GM18861 (cell line): ENCODE data around the gene MSRB3.

ENCODE experiments used
- ATAC-seq: cut with Tn5 transposase; IDR thresholded peaks from one replicate; pipeline ENCODE4 v1.9.1; 2021; ENCODE audit not compliant: unreplicated experiment

The MSRB3 gene

DNA sequence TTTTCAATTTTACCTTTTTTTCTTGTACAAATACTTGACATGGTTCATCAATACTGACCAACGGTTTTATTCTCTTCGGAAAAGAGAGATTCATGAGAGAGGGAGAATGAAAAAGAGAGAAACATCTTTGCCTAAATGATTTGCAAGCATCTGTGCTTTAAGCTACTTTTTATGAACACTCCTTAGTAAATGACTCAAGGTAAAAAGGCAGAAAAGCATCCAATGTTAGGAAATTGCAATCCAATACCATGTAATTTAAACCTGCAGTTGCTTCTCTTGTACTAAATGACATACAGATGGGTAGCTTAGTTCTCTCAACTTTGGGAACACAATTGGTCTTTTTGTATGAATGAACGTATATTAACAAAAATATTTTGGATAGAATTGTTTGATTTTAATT lies 46.1 kb downstream of the MSRB3 start:
- no peak for ATAC-seq

DNA sequence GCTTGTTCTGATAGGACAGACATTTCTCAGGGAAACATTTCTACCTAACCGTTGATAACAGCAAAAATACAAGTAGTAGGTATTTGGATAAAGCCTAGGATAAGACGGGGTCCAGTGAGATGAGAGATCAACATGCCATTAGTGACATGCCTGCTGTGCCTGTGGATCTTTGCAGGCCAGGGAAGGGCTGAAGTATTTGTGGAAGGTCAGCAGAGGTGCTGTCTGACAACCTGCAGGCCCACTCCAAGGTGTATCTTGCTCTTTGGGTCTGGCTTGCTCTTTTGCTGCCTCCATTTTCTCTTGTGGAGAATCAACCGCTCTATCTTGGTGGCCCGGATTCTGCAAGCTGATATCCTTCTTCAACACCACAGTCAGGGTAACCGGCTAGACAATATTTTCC lies 46.7 kb downstream of the MSRB3 start:
- ATAC-seq, result no peak

DNA sequence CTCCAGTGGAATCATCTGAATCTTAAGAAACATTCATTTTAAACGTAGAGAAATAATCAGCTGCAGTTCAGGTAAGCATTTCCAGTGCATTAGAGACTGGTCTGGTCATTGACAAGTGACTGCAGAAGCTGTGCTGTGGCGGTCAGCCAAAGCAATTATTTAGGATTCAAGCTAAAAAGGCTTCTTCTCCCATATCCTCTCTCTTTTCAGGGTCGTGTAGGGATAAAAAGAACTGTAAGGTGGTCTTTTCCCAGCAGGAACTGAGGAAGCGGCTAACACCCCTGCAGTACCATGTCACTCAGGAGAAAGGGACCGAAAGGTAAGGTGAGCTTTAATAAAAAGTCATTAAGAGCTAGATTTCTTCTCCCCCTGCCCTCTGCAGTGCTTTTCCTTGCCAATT lies 48.1 kb downstream of the MSRB3 start:
- ATAC-seq, result no peak

DNA sequence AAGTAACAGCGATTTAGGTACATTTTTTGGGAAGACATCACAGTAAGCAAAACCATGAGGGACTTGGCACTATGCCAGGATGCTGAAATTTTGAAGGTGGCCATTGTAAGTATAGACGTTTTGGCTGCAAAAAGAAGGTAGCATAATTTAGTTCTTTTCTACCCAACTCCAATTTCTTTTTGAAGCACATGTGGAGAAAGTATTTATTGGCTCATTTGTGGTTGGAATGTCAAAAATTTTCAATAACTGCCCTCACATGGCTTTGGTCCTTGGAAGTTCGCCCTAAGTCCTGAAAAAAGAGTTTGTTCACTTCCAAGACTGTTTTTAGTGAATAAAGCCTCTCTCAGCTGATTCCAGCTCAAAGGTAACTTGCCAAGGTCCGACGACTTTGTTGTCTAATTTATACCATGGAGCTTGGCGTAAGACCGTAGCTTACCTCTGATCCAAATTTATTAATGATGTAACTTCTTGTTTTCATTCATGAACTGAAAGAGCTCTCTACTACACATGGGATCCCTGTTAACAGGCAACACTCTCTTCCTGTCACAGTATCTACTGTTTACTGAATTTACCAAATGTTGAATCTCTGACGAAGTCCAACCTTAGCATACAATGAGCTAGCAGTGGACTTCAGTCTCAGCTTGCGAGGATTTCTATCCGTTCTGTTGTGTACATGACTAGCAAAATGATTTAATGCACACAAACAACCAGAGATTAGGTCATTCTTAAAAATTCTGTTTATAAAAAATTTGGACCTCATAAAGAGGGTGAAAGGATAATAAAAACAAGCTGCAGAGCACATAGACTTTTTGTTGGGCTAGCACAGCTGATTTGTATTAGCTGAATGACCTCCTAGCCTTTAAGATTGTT lies 49.0 kb downstream of the MSRB3 start:
- no peak for ATAC-seq

DNA sequence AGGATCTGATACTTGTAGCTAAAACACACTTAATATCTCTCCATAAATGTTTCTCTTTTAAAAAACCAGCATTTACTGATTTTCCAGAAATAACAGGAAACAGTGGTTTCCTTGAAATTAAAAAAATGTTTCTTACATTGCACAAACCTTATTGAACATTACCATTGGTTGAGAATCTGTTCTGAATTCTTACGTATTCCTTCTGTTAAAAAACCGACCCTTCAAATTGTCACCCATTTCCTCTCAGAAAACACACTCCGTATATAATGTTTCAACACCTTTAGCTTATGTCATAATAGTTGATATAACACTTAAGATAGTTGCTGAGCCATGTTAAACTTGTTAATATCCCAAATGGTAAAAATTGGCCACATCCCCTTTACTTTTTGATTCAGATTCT lies 51.2 kb downstream of the MSRB3 start:
- no peak for ATAC-seq

DNA sequence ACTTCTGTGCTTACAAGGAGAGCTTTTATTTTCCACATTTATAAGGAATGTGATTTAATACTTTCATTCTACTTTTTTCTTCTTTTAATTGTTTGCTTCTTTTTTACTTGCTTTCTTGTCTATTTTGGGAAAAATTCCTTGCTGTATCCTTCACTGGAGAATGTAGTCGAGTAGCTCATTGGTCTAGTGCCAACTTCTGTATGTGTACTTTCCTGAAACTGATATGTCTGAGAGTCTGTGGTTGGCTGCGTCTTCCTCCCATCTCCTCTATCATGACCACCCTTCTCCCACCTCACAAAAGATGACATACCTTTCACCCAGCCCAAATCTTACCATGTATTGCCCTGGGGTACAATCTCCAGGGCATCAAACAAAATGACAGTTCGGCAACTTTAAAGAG lies 51.8 kb downstream of the MSRB3 start:
- ATAC-seq, result no peak

DNA sequence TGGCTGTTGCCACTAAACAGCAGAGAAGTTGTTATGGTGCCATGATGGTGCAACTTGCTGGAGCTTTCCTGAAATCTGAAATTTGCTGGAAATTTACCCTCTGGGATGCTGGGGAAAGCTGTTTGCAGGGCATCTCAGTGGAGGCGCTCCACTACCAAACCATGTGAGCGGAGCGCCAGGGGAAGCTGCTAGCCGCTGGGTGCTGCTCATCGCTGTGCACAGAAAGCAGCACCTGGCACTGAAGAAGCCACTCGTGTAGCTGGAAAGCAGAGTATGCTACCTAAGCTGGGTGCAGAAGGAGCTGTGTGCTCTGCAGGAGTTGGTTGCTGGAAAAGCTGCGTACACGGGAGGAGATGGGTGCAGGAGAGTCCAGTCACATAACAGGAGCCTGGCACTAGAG lies 53.0 kb downstream of the MSRB3 start:
- no peak for ATAC-seq

DNA sequence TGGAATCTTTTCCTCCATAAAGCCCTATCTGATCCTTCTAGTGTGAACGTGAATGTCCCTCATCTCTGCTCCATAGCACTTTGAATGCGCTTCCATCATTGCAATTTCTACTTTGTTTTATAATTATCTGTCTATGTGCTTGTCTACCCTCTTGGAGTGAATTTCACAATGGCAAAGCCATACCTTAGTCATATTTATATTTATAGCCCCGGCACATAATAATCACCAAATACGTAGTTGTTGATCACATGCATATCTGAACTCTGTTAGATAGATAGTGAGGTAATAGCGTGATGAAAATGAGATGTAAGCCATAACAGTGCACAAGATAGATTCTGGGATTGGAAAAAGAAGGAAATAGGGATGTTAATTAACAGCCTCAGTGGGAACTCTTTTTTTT lies 55.2 kb downstream of the MSRB3 start:
- no peak for ATAC-seq

DNA sequence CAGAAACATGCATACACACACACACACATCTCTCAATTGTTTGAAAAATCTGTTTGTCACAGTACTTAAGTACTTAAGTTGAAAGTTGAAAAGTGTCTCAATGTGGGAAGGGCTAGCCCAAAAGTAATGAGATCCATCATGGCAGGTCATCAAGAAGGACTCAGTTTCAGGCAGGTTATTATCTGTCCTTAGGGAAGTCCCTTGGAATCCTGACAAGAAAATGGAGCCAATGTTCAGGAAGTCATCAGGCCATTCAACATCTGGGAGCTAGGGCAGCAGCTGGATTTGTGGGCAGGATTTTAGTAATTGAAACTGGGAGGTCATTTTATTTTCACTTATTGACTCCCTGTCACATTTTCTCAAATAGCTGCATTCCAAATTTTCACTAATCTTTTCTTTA lies 56.0 kb downstream of the MSRB3 start:
- no peak for ATAC-seq

DNA sequence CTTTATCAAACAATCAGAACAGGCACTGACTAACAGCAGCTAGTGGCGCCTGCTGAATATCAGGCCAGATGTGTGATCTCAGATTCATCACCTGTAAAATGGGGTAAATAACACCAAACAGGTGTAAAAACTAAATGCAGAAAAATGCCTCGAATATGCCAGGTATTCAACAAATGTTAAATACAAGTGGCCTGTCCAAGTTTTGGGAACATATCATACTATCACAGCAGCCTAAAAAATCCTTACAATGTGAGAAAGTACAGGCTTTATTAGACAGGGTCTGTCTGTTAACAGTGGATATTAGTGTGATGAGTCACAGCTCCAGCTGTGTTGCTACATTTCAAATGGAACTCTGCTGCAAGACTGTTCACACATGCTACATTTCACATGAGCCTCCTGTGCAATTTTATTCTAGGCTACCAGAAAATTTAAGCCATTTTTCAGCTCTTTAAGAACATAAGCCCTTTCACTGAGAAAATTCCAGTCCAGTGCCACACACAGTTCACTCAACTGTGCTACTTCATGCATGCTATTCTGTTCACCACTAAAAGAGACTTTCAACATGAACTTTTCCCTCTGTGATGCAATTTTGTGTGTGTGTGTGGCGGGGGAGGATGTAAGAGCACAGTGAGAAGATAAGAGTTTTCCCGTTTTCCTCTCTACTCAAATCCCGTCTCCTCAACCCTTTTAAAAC lies 56.7 kb downstream of the MSRB3 start:
- ATAC-seq, result no peak

DNA sequence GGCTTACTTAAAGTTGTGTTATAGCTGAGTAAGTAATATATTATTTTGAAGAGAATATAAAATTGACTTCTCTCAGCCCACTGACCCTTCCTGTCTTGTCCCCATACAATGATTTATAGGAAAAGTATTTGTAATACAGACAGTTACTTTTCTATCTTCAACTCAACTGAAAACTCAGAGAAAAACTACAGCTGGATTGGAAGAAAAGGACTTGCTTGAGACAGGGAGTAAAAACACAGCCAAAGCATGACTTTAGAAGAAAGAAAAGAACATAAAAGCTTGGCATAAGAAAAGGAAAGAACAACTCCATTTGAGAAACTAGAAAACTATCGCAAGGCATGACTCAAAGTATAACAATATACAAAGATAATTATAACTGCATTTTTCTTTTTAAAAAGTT lies 57.5 kb downstream of the MSRB3 start:
- ATAC-seq, result no peak

DNA sequence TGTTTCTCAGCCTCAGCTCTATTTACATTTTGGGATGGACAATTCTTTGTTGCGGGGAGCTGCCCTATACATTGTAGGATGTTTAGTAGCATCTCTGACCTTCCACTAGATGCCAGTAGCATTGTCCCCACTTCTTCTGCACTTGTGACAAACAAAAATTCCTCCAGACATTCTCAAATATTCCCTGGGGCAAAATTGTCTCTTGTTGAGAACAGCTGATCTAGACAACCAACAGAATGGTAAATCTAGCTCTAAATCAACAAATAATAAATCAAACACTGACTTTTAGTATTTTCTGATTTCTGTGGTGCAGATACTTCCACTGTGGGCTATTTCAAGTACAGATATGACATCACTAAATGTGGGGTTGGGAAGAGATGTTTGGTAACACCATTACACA lies 60.7 kb downstream of the MSRB3 start:
- ATAC-seq, result no peak

DNA sequence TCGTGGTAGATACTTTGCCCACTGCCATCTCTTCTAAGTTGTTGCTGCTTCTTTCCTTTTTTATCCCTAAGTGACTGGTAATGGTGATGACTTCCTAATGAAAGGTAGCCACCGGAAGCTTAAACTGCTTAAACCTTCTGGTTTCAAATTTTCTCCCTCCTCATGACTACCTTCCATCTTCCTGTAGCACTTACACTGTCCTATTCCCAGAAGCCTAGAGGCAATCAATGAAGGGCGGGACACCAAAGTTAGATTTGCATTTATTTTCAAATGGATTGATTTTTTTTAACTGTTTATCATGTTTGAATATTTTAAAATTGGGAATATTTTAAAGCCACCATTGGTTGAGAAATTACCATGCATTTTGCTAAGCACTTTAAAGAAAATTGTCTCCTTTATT lies 64.7 kb downstream of the MSRB3 start:
- ATAC-seq, result no peak

DNA sequence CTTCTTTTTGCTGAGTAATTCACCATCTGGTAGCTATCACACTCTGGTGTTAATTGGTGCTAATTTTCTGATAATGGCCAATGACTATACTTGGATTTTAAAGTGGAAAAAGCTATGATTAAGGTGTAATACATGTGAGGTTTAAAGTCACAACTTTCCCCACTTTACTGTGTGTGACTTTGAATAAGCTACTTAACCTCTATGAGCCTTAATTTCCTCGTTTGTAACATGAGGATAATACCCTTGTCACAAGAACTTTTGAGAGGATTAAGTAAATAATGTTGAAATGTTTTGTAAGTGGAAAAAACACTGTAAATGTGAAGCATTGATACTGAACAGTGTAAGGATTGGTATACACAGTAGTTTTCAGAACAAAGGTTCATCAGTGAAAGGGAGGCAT lies 65.3 kb downstream of the MSRB3 start:
- ATAC-seq, result no peak

DNA sequence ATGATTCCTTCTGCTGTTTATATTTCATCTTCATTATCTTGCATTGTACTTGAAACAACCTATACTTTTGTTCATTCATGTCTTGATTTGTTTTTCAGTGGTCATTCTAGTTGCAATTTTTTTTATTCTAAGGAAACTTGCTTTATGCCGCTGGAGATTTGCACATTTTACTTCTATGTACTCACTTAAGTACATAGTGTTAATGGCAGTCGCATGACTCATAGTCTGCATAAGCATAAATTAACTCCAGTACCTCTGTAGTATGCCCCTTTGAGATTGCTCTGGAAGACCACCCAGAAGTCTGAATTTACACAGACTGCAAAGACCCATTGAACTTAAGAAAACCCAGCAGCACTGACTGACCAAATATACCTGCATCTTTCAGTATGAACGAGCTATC lies 77.0 kb downstream of the MSRB3 start:
- ATAC-seq, result no peak

DNA sequence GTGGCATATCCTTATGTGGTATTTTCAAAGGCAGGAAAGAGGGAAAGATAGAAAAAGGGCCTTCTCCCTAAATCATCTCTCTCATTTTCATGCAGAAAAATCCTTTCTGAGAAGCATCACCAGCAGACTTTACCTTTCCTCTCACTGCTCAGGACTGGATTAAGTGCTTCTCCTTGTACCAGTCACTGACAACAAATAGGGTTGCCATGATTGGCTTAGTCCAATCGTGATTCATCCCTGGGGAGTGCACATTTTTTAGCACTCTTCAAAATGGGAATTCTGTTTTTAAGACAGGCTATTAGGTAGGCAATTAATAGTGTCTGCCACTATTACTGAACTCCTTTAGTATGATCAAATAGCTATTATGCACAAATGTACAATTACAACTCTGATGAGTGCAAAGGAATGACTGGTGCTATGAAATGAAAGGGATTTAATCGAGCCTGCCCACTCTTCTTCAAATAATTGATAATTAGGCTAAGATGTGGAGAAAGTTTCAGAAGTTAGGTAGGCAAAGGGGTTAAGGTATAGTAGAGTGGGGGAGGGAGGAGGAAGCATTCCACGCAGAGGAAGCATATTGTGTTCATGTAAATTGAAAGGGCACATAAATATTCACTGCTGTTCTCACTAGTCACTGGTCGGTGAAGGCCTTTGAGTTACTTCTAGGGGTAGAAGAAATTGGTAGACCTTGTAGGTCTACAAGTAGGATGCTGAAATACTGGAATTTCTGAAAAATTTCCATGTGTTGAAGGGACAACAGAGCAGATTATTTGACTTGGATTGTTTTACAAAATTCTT lies 84.0 kb downstream of the MSRB3 start:
- ATAC-seq, result no peak

DNA sequence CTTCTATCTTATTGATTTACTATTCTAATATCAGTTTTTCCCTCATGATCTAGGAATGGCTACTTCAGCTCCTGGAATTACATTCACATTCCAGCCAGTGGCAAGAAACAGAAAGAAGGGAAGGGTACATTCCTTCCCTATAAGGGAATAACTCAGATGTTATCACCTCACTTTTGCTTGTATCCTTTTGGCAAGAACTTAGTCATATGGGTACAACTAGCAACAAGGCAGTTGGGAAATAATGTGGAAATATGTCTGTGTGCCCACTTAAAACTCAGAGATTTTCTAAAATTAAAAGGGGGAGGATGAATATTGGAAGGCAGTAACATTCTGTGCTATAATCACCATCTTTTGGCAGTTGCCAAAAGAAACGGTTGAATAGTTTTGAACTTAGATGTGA lies 85.6 kb downstream of the MSRB3 start:
- no peak for ATAC-seq

DNA sequence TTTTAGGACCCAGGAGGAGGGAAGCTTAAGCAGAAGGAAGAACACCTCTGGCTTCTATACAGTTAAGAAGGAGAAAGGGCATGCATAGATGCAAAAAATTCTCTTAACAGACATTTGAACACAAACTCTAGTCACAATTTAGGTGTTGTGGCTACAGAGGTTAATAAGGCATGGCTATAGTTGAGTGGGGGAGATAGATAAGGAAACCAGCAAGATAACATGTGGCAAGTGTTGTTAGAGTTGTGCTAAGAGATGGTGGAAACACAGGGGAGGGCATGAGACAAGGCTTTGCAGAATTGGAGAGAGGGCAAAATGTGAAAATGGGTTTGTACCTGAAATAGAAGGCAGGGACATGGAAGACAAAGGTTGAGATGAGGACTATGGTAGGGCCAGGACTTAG lies 88.9 kb downstream of the MSRB3 start:
- ATAC-seq, result no peak

DNA sequence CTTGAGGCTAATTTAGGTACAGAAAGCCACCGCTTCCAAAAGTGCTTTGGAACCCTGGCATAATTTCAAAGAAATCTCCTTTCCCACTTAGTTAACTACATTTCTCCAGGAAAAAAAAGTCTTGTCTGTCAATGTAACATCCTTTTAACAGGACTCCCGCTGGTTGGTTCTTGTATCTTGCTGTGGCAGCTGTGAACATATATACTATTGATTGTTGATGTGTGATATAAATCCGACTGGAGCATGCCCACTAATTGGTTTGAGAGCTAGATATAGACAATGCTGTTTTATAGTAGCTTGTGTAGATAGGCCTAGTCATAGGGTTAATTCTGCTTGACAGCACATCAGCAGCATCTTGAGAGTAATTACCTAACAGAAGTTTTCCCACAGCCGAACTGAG lies 89.6 kb downstream of the MSRB3 start:
- no peak for ATAC-seq

DNA sequence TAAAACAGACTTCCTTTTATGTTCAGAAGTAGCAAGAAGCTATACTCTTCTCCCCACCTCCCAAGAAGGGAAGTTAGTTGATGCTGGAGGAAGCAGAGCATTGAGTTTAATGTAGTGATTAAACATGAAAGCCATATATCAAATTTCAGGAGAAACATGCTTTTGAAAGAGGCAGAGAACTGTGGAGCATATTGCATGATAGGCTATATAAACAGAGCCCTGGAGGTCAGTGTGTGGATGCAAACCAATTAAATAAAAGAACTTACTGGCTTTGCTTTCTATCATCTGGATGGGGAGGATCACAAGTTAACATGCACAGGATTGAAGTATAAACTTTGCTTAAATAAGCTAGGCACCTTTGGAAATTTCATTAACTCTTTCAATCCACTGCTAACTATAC lies 94.1 kb downstream of the MSRB3 start:
- no peak for ATAC-seq

DNA sequence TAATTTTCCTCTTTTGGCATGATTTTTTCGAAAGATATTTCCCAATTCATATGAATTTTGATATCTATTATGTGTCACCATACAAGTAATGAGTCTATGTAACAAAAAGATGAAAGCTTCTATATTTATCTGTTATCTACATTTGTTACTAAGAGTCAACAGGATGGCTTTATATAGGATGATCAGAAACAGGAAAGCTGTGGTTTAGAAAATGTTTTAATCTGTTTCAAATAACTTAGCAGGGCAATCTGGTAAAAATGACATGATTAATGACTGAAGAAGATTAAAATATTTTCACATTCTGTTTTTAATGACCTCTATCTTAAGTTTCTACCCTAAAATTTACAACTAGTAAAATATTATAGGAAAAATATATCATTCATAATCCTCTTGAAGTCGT lies 105.8 kb downstream of the MSRB3 start:
- no peak for ATAC-seq

DNA sequence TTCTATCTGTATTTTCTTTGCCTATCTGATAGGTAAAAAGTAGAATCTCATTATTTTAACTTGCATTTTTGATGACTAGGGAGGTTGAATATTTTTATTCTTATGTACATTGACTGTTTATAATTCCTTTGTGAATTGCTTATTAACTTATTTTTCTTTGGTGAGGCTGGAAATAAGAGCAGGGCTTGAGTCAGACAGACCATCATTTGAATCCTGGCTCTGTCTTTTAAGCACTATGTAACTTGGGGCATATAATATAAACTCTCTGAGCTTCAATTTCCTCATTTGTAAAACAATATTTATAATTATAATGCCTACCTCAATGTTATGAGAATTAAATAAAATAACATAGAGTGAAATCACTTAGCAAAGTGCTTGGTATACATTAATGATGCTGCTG lies 108.9 kb downstream of the MSRB3 start:
- ATAC-seq, result no peak
